ENCODE data around the gene CREB3L2. TPM values are rescaled to one million over a fixed set of nuclear protein-coding genes. Genes with fewer than 3 reads are reported as not detected.
A peak's percentile ranks its signal among the peaks of the same experiment; 100 is the strongest.

The CREB3L2 gene
- total and polyA plus RNA-seq, 12 donors = 11.4 to 169 (median 63.1) TPM

DNA sequence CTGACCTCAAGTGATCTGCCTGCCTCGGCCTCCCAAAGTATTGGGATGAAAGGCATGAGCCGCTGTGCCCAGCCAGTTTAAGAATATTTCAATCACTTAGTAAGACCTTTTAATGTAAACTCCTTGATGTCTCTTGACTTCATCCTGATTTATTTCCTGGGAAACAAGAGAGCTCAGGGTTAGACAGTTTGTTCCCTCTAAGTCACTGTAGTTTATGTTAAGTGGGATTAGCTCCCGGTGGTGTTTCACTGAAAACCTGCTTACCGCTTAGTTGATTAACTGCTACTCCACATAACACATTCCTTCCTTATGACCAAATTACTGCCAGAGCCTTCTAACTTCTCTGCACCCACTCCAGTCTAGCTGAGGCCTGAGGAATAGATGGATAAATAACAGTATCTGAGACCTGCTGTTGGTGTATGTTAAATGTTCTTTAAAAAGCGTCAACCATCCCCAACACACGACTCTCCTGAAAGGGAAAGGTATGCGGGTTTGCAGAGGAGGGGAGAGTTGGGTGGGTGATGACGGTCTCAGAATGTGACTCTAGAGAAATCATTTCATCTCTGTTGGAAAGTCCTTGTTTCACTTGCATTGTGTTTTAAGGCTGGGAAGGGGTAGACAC, 48.7 kb downstream of the CREB3L2 start:
- H3K4me1 ChIP-seq (replicated peaks in 1 of 2) = peaks cover 45 to 90% of the 10 kb centered on the region in 2 donors
- no peaks in the 10 kb centered on the region for H3K9me3 ChIP-seq (replicated peaks in 1 of 3)
- no peaks in the 10 kb centered on the region for H3K36me3 ChIP-seq (replicated peaks in 1 of 2)
- H3K27ac ChIP-seq = peak overlapping the region in 3 of 5 donors; percentile 29 to 51 (median 33)
- 73 to 77% (median 76%) methylated on average over 8 of the region's 8 CpGs for WGBS, 4 donors
- no peak for DNase-seq
- H3K4me3 ChIP-seq = no peak overlapping the region
- TF ChIP-seq POLR2A (IDR thresholded peaks at IDR 0.05) = no peak
- TF ChIP-seq, protein P1, sequence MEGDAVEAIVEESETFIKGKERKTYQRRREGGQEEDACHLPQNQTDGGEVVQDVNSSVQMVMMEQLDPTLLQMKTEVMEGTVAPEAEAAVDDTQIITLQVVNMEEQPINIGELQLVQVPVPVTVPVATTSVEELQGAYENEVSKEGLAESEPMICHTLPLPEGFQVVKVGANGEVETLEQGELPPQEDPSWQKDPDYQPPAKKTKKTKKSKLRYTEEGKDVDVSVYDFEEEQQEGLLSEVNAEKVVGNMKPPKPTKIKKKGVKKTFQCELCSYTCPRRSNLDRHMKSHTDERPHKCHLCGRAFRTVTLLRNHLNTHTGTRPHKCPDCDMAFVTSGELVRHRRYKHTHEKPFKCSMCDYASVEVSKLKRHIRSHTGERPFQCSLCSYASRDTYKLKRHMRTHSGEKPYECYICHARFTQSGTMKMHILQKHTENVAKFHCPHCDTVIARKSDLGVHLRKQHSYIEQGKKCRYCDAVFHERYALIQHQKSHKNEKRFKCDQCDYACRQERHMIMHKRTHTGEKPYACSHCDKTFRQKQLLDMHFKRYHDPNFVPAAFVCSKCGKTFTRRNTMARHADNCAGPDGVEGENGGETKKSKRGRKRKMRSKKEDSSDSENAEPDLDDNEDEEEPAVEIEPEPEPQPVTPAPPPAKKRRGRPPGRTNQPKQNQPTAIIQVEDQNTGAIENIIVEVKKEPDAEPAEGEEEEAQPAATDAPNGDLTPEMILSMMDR (IDR thresholded peaks at IDR 0.05) = no peak
- H3K27me3 ChIP-seq = no peaks in the 10 kb centered on the region
- intact Hi-C loops (cut with DNase I) = no loop called here

DNA sequence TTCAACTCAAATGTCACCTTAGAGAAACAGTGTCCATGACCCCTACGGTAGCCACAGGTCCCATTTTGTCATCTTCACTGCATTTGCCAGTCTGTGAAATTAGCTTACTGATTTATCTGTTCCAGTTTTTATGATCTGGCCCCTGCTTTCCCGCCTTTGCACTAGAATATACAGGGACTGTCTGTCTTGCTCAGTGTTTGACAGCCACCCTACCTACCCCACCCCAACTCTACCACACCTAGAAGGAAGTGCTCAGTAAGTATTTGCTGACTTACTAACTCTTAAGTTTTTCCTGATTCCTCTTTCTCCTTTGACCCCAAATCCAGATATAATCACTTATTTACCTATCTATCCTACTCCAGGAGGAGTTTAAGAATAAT, 49.5 kb downstream of the CREB3L2 start:
- Histone ChIP-seq H3K36me3 (replicated peaks in 1 of 2) (no peaks in the 10 kb centered on the region), H3K4me1 (replicated peaks in 1 of 2) (peaks cover 45 to 83% of the 10 kb centered on the region in 2 donors), H3K27ac (peak overlapping the region in 2 of 5 donors; percentile 23 to 27), H3K27me3 (no peaks in the 10 kb centered on the region), H3K4me3 (no peak overlapping the region), H3K9me3 (replicated peaks in 1 of 3) (no peaks in the 10 kb centered on the region)
- intact Hi-C loops (cut with DNase I) = no loop called here
- TF ChIP-seq, protein P1 (IDR thresholded peaks at IDR 0.05) = no peak
- no peak for TF ChIP-seq POLR2A (IDR thresholded peaks at IDR 0.05)
- DNase-seq = no peak
- WGBS, 4 donors = 61 to 84% (median 69%) methylated on average over 2 of the region's 2 CpGs

DNA sequence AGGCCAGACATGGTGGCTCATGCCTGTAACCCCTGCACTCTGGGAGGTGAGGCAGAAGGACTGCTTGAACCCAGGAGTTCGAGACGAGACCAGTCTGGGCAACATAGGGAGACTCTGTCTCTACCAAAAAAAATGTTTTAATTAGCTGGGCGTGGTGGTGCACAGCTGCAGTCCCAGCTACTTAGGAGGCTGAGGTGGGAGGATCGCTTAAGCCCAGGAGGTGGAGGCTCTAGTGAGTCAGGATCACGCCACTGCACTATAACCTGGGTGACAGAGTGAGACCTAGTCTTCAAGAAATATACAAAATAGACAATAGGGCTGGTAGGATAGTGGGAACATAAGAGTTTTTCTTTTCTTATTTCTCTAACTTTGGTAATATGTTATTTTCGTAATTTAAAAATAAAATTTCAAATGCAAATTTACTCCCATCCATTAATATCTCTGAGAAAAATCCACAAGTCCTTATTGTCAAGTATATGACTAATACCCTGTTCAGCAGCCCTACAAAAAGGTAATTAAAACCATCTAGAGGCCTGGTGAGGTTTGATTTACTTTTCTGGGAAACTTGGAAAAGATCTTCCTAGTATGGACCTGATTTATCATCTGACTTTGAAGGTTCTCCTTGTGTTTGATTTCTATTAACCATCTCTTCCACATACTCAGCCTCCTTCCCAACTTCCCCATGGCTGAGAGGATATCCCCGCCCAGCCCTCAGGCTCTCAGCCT, 50.0 kb downstream of the CREB3L2 start:
- no peaks in the 10 kb centered on the region for H3K36me3 ChIP-seq (replicated peaks in 1 of 2)
- H3K27ac ChIP-seq = peak overlapping the region in 2 of 5 donors; percentile 23 to 27
- intact Hi-C loops (cut with DNase I) = no loop called here
- H3K9me3 ChIP-seq (replicated peaks in 1 of 3) = no peaks in the 10 kb centered on the region
- H3K4me1 ChIP-seq (replicated peaks in 1 of 2) = peaks cover 45 to 81% of the 10 kb centered on the region in 2 donors
- no peaks in the 10 kb centered on the region for H3K27me3 ChIP-seq
- WGBS, 4 donors = 92 to 95% (median 95%) methylated on average over 7 of the region's 7 CpGs
- TF ChIP-seq, protein P1 (IDR thresholded peaks at IDR 0.05) = no peak
- TF ChIP-seq POLR2A (IDR thresholded peaks at IDR 0.05) = no peak
- H3K4me3 ChIP-seq = no peak overlapping the region
- DNase-seq = no peak

DNA sequence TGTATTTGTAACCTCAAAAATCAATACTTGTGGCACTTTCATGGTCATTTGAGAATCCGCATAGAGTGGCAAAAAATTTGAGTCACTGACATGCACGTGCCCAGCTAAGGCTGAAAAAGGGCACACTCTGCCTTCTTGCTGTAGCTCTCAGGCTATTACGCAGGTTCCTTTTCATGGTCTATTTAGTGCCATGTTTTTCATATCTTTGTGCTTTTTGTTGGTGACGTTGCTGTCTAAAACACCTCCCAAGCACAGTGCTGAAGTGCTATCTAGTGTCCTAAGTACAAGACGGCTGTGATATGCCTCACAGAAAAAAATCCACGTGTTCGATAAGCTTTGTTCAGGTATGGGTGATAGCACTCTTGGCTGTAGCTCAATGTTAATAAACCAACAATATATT, 50.9 kb downstream of the CREB3L2 start:
- TF ChIP-seq, protein P1 (IDR thresholded peaks at IDR 0.05) = no peak
- TF ChIP-seq POLR2A (IDR thresholded peaks at IDR 0.05) = no peak
- H3K4me1 ChIP-seq (replicated peaks in 1 of 2) = peaks cover 42 to 73% of the 10 kb centered on the region in 2 donors
- H3K27ac ChIP-seq = peak overlapping the region in 3 of 5 donors; percentile 43 to 52 (median 46)
- no peaks in the 10 kb centered on the region for H3K27me3 ChIP-seq
- H3K36me3 ChIP-seq (replicated peaks in 1 of 2) = no peaks in the 10 kb centered on the region
- 63 to 68% (median 66%) methylated on average over 7 of the region's 7 CpGs for WGBS, 4 donors
- DNase-seq = peak in 2 of 7 donors; percentile 42 to 45
- no peaks in the 10 kb centered on the region for H3K9me3 ChIP-seq (replicated peaks in 1 of 3)
- no peak overlapping the region for H3K4me3 ChIP-seq
- intact Hi-C loops (cut with DNase I) = no loop called here

All from adrenal gland (tissue), 12 donors.